GM12873 (cell line): ENCODE results near the gene COA8.

ENCODE experiments used
- CTCF ChIP-seq: IDR thresholded peaks from 2 replicates; pipeline ENCODE4 v1.5.1; 2012; ENCODE audit warnings: low read depth, mild to moderate bottlenecking, moderate library complexity, low read length, control low read depth; ENCODE audit not compliant: insufficient read depth; ENCODE audit errors: missing control alignments

The COA8 gene

DNA sequence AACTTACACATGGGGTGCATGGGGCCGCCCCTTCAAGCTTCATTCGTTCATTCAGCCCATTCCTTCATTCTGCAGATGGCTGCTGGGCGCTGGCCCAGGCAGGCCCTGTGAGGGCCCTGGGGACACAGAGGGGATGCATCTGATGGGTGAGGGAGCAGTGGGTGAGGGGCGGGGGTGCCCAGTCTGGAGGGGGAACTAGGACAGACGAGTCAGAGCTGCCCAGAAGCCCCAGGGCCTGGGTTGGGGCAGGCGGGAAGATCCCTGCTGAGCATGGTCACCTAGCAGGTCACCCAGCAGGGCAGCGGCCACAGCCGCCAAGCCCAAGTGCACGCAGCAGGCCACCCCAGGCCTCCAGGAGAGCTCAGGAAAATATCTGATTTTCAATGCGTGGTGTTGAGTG is 19.6 kb upstream of the COA8 start:
- no peak for TF ChIP-seq CTCF

- TF ChIP-seq CTCF: no peak
These were observed 18.9 kb upstream of the COA8 start for GRCh38 chr14:103543721-103544387.

DNA sequence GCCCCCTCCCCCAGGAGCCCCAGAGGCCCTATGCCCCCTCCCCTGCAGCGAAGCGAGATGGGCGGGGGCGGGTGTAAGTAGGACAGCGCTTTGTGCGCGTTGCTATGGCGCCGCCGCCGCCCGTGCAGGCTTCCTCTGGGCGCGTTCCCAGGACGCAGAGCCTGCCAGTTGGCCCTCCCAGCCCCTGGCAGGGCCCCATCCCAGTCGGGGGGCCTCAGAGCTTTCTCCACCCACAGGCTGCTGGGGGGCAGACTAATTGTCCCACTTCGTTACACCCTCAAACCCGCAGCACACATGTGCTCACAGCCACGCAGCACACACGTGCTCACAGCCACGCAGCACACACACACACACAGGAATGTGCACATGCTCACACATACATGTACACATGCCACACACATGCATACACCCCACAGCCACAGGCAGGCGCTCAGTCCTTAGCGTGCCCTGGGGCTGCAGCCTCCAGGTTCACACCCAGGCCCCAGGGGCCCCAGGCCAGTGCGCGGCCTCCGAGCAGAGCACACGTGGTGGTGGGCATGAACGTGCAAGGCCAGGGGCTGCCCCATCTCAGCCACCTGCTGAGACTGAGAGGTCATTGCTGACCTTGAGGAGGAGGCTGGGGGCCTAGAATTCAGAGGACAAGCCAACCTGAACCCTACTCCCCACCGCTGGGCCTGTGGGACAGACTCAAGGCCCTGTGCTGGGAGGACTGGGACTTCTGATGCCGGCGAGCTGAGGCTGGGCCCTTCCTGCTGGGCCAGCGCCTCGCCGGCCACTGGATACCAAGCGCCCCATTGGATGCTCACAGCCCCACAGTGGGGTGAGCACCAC is 18.2 kb upstream of the COA8 start:
- no peak for TF ChIP-seq CTCF

GRCh38 chr14:103545219-103545914 is 17.4 kb upstream of the COA8 start:
- TF ChIP-seq CTCF: no peak

GRCh38 chr14:103545915-103546651 is 16.7 kb upstream of the COA8 start:
- TF ChIP-seq CTCF: no peak

DNA sequence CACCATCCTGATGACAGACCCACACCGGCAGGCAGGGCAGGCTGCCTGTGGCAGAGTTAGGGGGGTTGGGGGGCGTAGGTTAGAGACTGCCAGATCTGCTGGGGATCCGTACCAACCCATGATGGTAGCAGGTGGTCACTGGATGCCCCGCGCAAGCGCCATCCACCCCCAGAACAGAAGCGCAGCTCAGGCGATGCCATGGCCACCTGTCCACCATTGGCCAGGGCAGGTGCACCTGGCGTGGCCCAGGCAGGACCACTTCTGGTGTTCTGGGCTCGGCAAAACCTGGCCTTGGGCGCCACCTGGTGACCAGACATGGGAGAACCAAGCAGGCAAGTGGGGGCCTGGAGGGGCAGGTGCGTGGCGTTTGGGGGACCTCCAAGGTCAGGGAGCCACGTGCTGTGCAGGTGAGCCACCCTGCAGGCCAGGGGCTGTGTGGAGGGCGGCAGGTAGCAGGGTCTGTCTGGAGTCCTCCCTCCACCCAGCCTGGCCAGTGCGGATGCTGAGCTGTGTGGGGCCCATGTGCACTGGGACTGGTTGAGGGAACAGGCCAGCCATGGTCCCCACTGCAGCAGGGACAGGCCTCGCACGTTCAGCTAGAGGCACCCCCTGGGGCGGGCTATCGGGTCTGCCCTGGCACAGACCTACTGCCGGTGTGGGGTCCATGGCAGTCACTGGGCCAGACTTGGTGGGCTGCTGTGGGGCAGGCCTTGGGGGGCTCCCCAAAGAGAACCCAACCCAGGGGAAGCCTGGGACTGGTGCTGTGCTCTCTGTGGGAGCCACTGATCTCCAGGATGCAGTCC is 15.9 kb upstream of the COA8 start:
- TF ChIP-seq CTCF: peak; percentile 89
